IPS-11a (cell line): ENCODE measurements around the gene ACOX2.

ENCODE experiments used
- H3K4me3 ChIP-seq: one replicate; pipeline ENCODE4 v1.5.1; 2013; ENCODE audit warnings: low read depth, low read length, control low read depth

ACOX2 gene

GRCh38 chr3:58474967-58475578 is 61.9 kb downstream of the ACOX2 start:
- no peak overlapping the region for H3K4me3 ChIP-seq

GRCh38 chr3:58474348-58474911 is 62.6 kb downstream of the ACOX2 start:
- H3K4me3 ChIP-seq: no peak overlapping the region

GRCh38 chr3:58473275-58473674 is 63.7 kb downstream of the ACOX2 start:
- no peak overlapping the region for H3K4me3 ChIP-seq

- no peak overlapping the region for H3K4me3 ChIP-seq
Measured at GRCh38 chr3:58471025-58471887, 65.7 kb downstream of the ACOX2 start.

- no peak overlapping the region for H3K4me3 ChIP-seq
Measured at GRCh38 chr3:58470363-58471024, 66.5 kb downstream of the ACOX2 start.

GRCh38 chr3:58469096-58469495 is 67.9 kb downstream of the ACOX2 start:
- no peak overlapping the region for H3K4me3 ChIP-seq

GRCh38 chr3:58466899-58467563 is 70.0 kb downstream of the ACOX2 start:
- H3K4me3 ChIP-seq: no peak overlapping the region

- no peak overlapping the region for H3K4me3 ChIP-seq
Measured at GRCh38 chr3:58464866-58465265, 72.1 kb downstream of the ACOX2 start.

GRCh38 chr3:58463942-58464271 is 73.1 kb downstream of the ACOX2 start:
- H3K4me3 ChIP-seq: no peak overlapping the region

- no peak overlapping the region for H3K4me3 ChIP-seq
Measured at GRCh38 chr3:58463181-58463941, 73.6 kb downstream of the ACOX2 start.

- no peak overlapping the region for H3K4me3 ChIP-seq
Measured at GRCh38 chr3:58462829-58463180, 74.2 kb downstream of the ACOX2 start.

GRCh38 chr3:58459160-58459559 is 77.8 kb downstream of the ACOX2 start:
- H3K4me3 ChIP-seq: no peak overlapping the region
